H1 (cell line): ENCODE data around the gene KNCN. TPM values are rescaled to one million over a fixed set of nuclear protein-coding genes. Genes with fewer than 3 reads are reported as not detected.

Experiments used
- CTCF ChIA-PET: fragments of 300-600 bp; sonication (Branson Sonifier 250); formaldehyde crosslinking; loops from one replicate; lab custom pipeline; 2021; ENCODE audit not compliant: partially characterized antibody; lab: Charles Lee
- POLR2A ChIA-PET: fragments of 300-600 bp; sonication (Branson Sonifier 250); formaldehyde crosslinking; loops from one replicate; lab custom pipeline; 2021; ENCODE audit warnings: inconsistent platforms; ENCODE audit not compliant: partially characterized antibody; lab: Charles Lee
- DNase-seq, 2 experiments: peaks; one replicate each; pipeline versions ENCODE4 v3.0.0 to v3.0.0-alpha.2; 2010 to 2022; ENCODE audit warnings: low spot score in 2 of 2, low read depth in 1 of 2, mixed read lengths in 1 of 2
- FAIRE-seq: peaks from 2 replicates; lab custom pipeline; 2011; peaks lifted over from hg19 to GRCh38; lab: Jason Lieb, UNC
- H2AFZ ChIP-seq: 2 replicates; pipeline ENCODE4 v1.8.1; 2012; ENCODE audit warnings: low read length, inconsistent platforms
- H2AK5ac ChIP-seq: 2 replicates; pipeline ENCODE4 v1.6.1; 2013; ENCODE audit warnings: low read depth, low read length
- H2BK120ac ChIP-seq: replicated peaks from 2 replicates; pipeline ENCODE3; 2013; ENCODE audit warnings: low read depth, low read length, inconsistent platforms
- H2BK12ac ChIP-seq: 2 replicates; pipeline ENCODE4 v1.6.1; 2013; ENCODE audit warnings: low read depth, low read length
- H2BK15ac ChIP-seq: 2 replicates; pipeline ENCODE4 v1.6.1; 2013; ENCODE audit warnings: low read length
- H2BK20ac ChIP-seq: 2 replicates; pipeline ENCODE4 v1.6.1; 2013; ENCODE audit warnings: low read length
- H2BK5ac ChIP-seq: 2 replicates; pipeline ENCODE4 v1.6.1; 2013; ENCODE audit warnings: low read depth, low read length
- H3K14ac ChIP-seq: 2 replicates; pipeline ENCODE4 v1.6.1; 2013; ENCODE audit warnings: inconsistent platforms; ENCODE audit not compliant: insufficient read length
- H3K18ac ChIP-seq: 2 replicates; pipeline ENCODE4 v1.6.1; 2013; ENCODE audit warnings: low read length; ENCODE audit errors: extremely low read depth
- H3K23ac ChIP-seq: 2 replicates; pipeline ENCODE4 v1.6.1; 2013; ENCODE audit warnings: inconsistent platforms; ENCODE audit not compliant: insufficient read length
- H3K23me2 ChIP-seq: 2 replicates; pipeline ENCODE4 v1.6.1; 2013; ENCODE audit warnings: low read depth, low read length
- H3K27ac ChIP-seq: 2 replicates; pipeline ENCODE4 v1.6.1; 2011; ENCODE audit warnings: low read depth, low read length, inconsistent platforms
- H3K27me3 ChIP-seq, 4 experiments: replicated peaks in 1 of 4; 1 replicate in 1 of 4; 2 replicates in 3 of 4; pipeline versions ENCODE4 v1.6.1 to v1.8.1; 2011 to 2013; ENCODE audit warnings: low read length in 3 of 4, mild to moderate bottlenecking in 3 of 4, inconsistent platforms in 2 of 4, mixed read lengths in 2 of 4, moderate library complexity in 1 of 4; ENCODE audit not compliant: control insufficient read depth in 3 of 4, insufficient read depth in 3 of 4; ENCODE audit errors: extremely low read depth in 1 of 4
- H3K36me3 ChIP-seq, 4 experiments: 2 replicates each; pipeline versions ENCODE4 v1.6.1 to v1.8.1; 2011 to 2013; ENCODE audit warnings: mild to moderate bottlenecking in 4 of 4, low read length in 3 of 4, moderate library complexity in 2 of 4, control low read depth in 1 of 4, inconsistent platforms in 1 of 4; ENCODE audit not compliant: insufficient read depth in 4 of 4, control insufficient read depth in 2 of 4
- H3K4ac ChIP-seq: replicated peaks from 2 replicates; pipeline ENCODE3; 2013; ENCODE audit warnings: low read length, low read depth, mixed read lengths, inconsistent platforms; ENCODE audit not compliant: insufficient read length
- H3K4me1 ChIP-seq, 4 experiments: replicated peaks in 1 of 4; 1 replicate in 1 of 4; 2 replicates in 3 of 4; pipeline versions ENCODE4 v1.6.1 to v1.8.1; 2011 to 2013; ENCODE audit warnings: low read length in 3 of 4, inconsistent platforms in 2 of 4, mixed read lengths in 1 of 4; ENCODE audit not compliant: insufficient read depth in 4 of 4, control insufficient read depth in 3 of 4
- H3K4me2 ChIP-seq, 2 experiments: 2 replicates each; pipeline versions ENCODE4 v1.6.1 to v1.8.1; 2011 to 2013; ENCODE audit warnings: low read depth in 2 of 2, low read length in 2 of 2, control low read depth in 1 of 2, inconsistent platforms in 1 of 2, mild to moderate bottlenecking in 1 of 2; ENCODE audit not compliant: insufficient read depth in 1 of 2
- H3K4me3 ChIP-seq, 4 experiments: fragments of 200-600, 300-600 bp in 1 of 4; sonication (generic), shearing (Covaris generic), sonication (Bioruptor Twin) in 1 of 4; 2 replicates each; pipeline versions ENCODE4 v1.5.1 to v1.8.1; 2011 to 2016; ENCODE audit warnings: low read length in 4 of 4, low read depth in 3 of 4, control low read depth in 2 of 4, inconsistent platforms in 2 of 4, mild to moderate bottlenecking in 2 of 4, mixed read lengths in 1 of 4, moderate library complexity in 1 of 4; ENCODE audit not compliant: insufficient read depth in 2 of 4; ENCODE audit errors: extremely low read depth in 1 of 4
- H3K56ac ChIP-seq: replicated peaks from 2 replicates; pipeline ENCODE3; 2013; ENCODE audit warnings: low read depth, mild to moderate bottlenecking, mixed read lengths, low read length, inconsistent platforms; ENCODE audit not compliant: insufficient read length
- H3K79me1 ChIP-seq: 2 replicates; pipeline ENCODE4 v1.6.1; 2013; ENCODE audit warnings: low read depth, low read length, control low read depth
- H3K79me2 ChIP-seq, 2 experiments: 2 replicates each; pipeline versions ENCODE4 v1.6.1 to v1.8.1; 2012 to 2013; ENCODE audit warnings: low read length in 2 of 2, mild to moderate bottlenecking in 2 of 2, inconsistent platforms in 1 of 2; ENCODE audit not compliant: insufficient read depth in 2 of 2, control insufficient read depth in 1 of 2
- H3K9ac ChIP-seq, 4 experiments: replicated peaks in 1 of 4; 1 replicate in 1 of 4; 2 replicates in 3 of 4; pipeline versions ENCODE4 v1.6.1 to v1.8.1; 2011 to 2013; ENCODE audit warnings: low read depth in 3 of 4, low read length in 3 of 4, control low read depth in 2 of 4, mild to moderate bottlenecking in 2 of 4, moderate library complexity in 2 of 4, inconsistent platforms in 1 of 4; ENCODE audit errors: extremely low read depth in 1 of 4
- H3K9me3 ChIP-seq, 2 experiments: 2 replicates each; pipeline versions ENCODE4 v1.6.1 to v1.8.1; 2012 to 2013; ENCODE audit warnings: mild to moderate bottlenecking in 2 of 2, moderate library complexity in 2 of 2, control low read depth in 1 of 2, inconsistent platforms in 1 of 2, low read depth in 1 of 2, low read length in 1 of 2, mixed read lengths in 1 of 2; ENCODE audit not compliant: insufficient read depth in 2 of 2
- H4K20me1 ChIP-seq, 2 experiments: replicated peaks in 1 of 2; 2 replicates each; pipeline versions ENCODE3 to v1.8.1; 2011 to 2013; ENCODE audit warnings: inconsistent platforms in 2 of 2, low read length in 2 of 2, mild to moderate bottlenecking in 1 of 2; ENCODE audit not compliant: insufficient read depth in 2 of 2, control insufficient read depth in 1 of 2
- H4K5ac ChIP-seq: 2 replicates; pipeline ENCODE4 v1.6.1; 2013; ENCODE audit warnings: low read length, low read depth, mixed read lengths, inconsistent platforms; ENCODE audit not compliant: insufficient read length
- H4K8ac ChIP-seq: 2 replicates; pipeline ENCODE4 v1.8.0; 2013; ENCODE audit warnings: mild to moderate bottlenecking, moderate library complexity, low read length, inconsistent platforms; ENCODE audit not compliant: insufficient read depth; ENCODE audit errors: extremely low read depth
- H4K91ac ChIP-seq: replicated peaks from 2 replicates; pipeline ENCODE3; 2013; ENCODE audit warnings: low read length, mixed read lengths, inconsistent platforms; ENCODE audit not compliant: insufficient read length
- CHD1 ChIP-seq: IDR thresholded peaks from 2 replicates; pipeline ENCODE4 v1.6.1; 2012; ENCODE audit warnings: low read depth, low read length, improper control_type of control experiment
- CTBP2 ChIP-seq: IDR thresholded peaks from 2 replicates; pipeline ENCODE4 v1.7.0; 2011; ENCODE audit warnings: borderline replicate concordance, mild to moderate bottlenecking, moderate library complexity, mixed read lengths, low read length; ENCODE audit not compliant: insufficient read depth, insufficient read length
- EGR1 ChIP-seq: IDR thresholded peaks from 2 replicates; pipeline ENCODE4 v1.6.1; 2011; ENCODE audit warnings: low read depth, low read length, borderline replicate concordance
- GABPA ChIP-seq: IDR thresholded peaks from 2 replicates; pipeline ENCODE4 v1.6.1; 2011; ENCODE audit warnings: mild to moderate bottlenecking, low read length, moderate library complexity, borderline replicate concordance; ENCODE audit not compliant: insufficient read depth
- KDM1A ChIP-seq: fragments of 200-600, 300-600 bp; sonication (generic); IDR thresholded peaks from 2 replicates; pipeline ENCODE4 v1.7.1; 2016; ENCODE audit warnings: mild to moderate bottlenecking, low read length, borderline replicate concordance
- KDM4A ChIP-seq: IDR thresholded peaks from one replicate; pipeline ENCODE4 v1.7.1; 2012; ENCODE audit warnings: low read depth, mild to moderate bottlenecking, moderate library complexity, low read length, inconsistent platforms; ENCODE audit not compliant: severe bottlenecking
- MAX ChIP-seq: IDR thresholded peaks from 2 replicates; pipeline ENCODE4 v1.6.1; 2012; ENCODE audit warnings: inconsistent platforms
- PHF8 ChIP-seq: fragments of 200-600 bp; sonication (generic); conservative IDR thresholded peaks from 2 replicates; pipeline ENCODE4 v1.7.1; 2012; ENCODE audit warnings: low read depth, mild to moderate bottlenecking, inconsistent platforms, low read length, moderate library complexity
- POLR2AphosphoS5 ChIP-seq: IDR thresholded peaks from 2 replicates; pipeline ENCODE4 v1.6.1; 2011; ENCODE audit warnings: low read depth, low read length
- RFX5 ChIP-seq: IDR thresholded peaks from 2 replicates; pipeline ENCODE4 v1.6.1; 2011; ENCODE audit warnings: low read depth, low read length, improper control_type of control experiment, borderline replicate concordance
- SAP30 ChIP-seq: fragments of 300-600 bp; sonication (generic); IDR thresholded peaks from 2 replicates; pipeline ENCODE4 v1.7.1; 2012; ENCODE audit warnings: low read length, moderate library complexity, mild to moderate bottlenecking, inconsistent platforms; ENCODE audit not compliant: insufficient read depth, insufficient replicate concordance
- SIRT6 ChIP-seq: IDR thresholded peaks from one replicate; pipeline ENCODE4 v1.7.1; 2012; ENCODE audit warnings: low read length, inconsistent platforms
- SP1 ChIP-seq: IDR thresholded peaks from 2 replicates; pipeline ENCODE4 v1.6.1; 2011; ENCODE audit warnings: low read depth, low read length
- SP4 ChIP-seq: IDR thresholded peaks from 2 replicates; pipeline ENCODE4 v1.6.1; 2012; ENCODE audit warnings: low read length, inconsistent platforms
- ZNF274 ChIP-seq: IDR thresholded peaks from 2 replicates; pipeline ENCODE4 v1.7.0; 2012; ENCODE audit warnings: low read length, borderline replicate concordance; ENCODE audit errors: extremely low read depth
- WGBS, 2 experiments: shearing (Covaris generic) in 1 of 2; methylation state at CpG; one replicate each; pipeline versions ENCODE4 v1.1.6 to v1.1.7; 2013 to 2015; ENCODE audit warnings: low lambda C conversion rate in 2 of 2, mixed read lengths in 2 of 2, inconsistent platforms in 1 of 2, low coverage in 1 of 2, missing lambda C conversion rate in 1 of 2; ENCODE audit not compliant: insufficient replicate concordance in 2 of 2, insufficient coverage in 1 of 2, insufficient read length in 1 of 2; ENCODE audit errors: extremely low coverage in 1 of 2, missing lambda C conversion rate in 1 of 2; 5-methylcytosine and 5-hydroxymethylcytosine counted together
- polyA plus RNA-seq, 7 experiments: library from polyadenylated mRNA; depleted of rRNA in 3 of 7; stranded (reverse) in 5 of 7; unstranded in 2 of 7; fragments of >200 nt in 5 of 7; fragments of 200-250 nt in 2 of 7; gene quantifications; 1 replicate in 5 of 7; 2 replicates in 1 of 7; 4 replicates in 1 of 7; pipeline versions ENCODE4 v1.2.1 to v1.2.3, GENCODE V29; 2011 to 2013; ENCODE audit warnings: missing spikeins in 2 of 7, mixed read lengths in 2 of 7
- total RNA-seq: library from RNA; stranded (reverse); fragmentation: NEBNext Ultra II Directional; extraction: Animal tissue kit (Norgen Biotek cat#: 25700); gene quantifications from 2 replicates; pipeline ENCODE4 v1.2.1, GENCODE V29; 2021

The KNCN gene
- total and polyA plus RNA-seq, 2 of the 8 experiments (the other 6 are each of a cell fraction or from before 2014, with no cell fraction given) = not detected

- H3K56ac ChIP-seq = no peak overlapping the region
- no peak overlapping the region for H3K4me2 ChIP-seq
- no peak overlapping the region for H2BK12ac ChIP-seq
- H3K4me3 ChIP-seq = no peak overlapping the region
- no peaks in the 10 kb centered on the region; a peak in 1 of 8 replicates for H3K36me3 ChIP-seq
- H3K23ac ChIP-seq = no peak overlapping the region
- H3K4ac ChIP-seq = no peak overlapping the region
- no peak overlapping the region for H3K27ac ChIP-seq
- no peaks in the 10 kb centered on the region for H3K27me3 ChIP-seq
- H3K9me3 ChIP-seq = no peaks in the 10 kb centered on the region
- no peaks in the 10 kb centered on the region; a peak in 1 of 7 replicates for H3K4me1 ChIP-seq
- no peak overlapping the region for H2BK120ac ChIP-seq
- H3K79me1 ChIP-seq = no peaks in the 10 kb centered on the region
- H3K14ac ChIP-seq = no peak overlapping the region
- H2AK5ac ChIP-seq = no peak overlapping the region
- WGBS, 2 experiments = 87% methylated on average over 4 of the region's 4 CpGs; no CpG with 5 or more reads in 1 of the 2 experiments
- H2BK20ac ChIP-seq = no peak overlapping the region
- H4K5ac ChIP-seq = no peak overlapping the region
- H4K91ac ChIP-seq = no peak overlapping the region
- CTCF ChIA-PET = interaction anchor here (0.8 to 4.9 kb wide), 3 partner anchors 11 to 34 kb away, joined by 3 to 15 read pairs (median 3); partner anchors contain the start of gene KNCN
- POLR2A ChIA-PET = no interaction called here
- no peak overlapping the region for H3K9ac ChIP-seq
- no peaks in the 10 kb centered on the region for H3K79me2 ChIP-seq
- H2AFZ ChIP-seq = no peak overlapping the region
- no peak overlapping the region for H2BK15ac ChIP-seq
- no peaks in the 10 kb centered on the region for H4K20me1 ChIP-seq
- DNase-seq = no peak
- H2BK5ac ChIP-seq = no peak overlapping the region
- H3K18ac ChIP-seq = no peak overlapping the region
- no peaks in the 10 kb centered on the region for H3K23me2 ChIP-seq
- no peak for FAIRE-seq
- no peak overlapping the region for H4K8ac ChIP-seq
- TF ChIP-seq EGR1 (no peak), SP4 (no peak), MAX (no peak), SAP30 (no peak), ZNF274 (no peak), CHD1 (no peak), SP1 (no peak), POLR2AphosphoS5 (no peak), KDM1A (no peak), SIRT6 (no peak), KDM4A (no peak), GABPA (no peak), PHF8 (no peak), RFX5 (no peak), CTBP2 (no peak)
Observed at GRCh38 chr1:46563341-46563740, 11.9 kb upstream of the KNCN start.
